PC-9 (cell line): Measurements from ENCODE around the gene ZNRD2.

Experiments used
- EZH2 ChIP-seq: fragments of 200-600 bp; sonication (generic); IDR thresholded peaks from 2 replicates; pipeline ENCODE4 v1.8.0; 2017; ENCODE audit warnings: antibody characterized with exemption, low read depth
- TF ChIP-seq, protein P1 (sequence below): fragments of 200-600 bp; sonication (generic); conservative IDR thresholded peaks from 2 replicates; pipeline ENCODE4 v1.6.1; 2017; ENCODE audit warnings: mixed run types, antibody characterized with exemption, mild to moderate bottlenecking, moderate library complexity

DNA sequence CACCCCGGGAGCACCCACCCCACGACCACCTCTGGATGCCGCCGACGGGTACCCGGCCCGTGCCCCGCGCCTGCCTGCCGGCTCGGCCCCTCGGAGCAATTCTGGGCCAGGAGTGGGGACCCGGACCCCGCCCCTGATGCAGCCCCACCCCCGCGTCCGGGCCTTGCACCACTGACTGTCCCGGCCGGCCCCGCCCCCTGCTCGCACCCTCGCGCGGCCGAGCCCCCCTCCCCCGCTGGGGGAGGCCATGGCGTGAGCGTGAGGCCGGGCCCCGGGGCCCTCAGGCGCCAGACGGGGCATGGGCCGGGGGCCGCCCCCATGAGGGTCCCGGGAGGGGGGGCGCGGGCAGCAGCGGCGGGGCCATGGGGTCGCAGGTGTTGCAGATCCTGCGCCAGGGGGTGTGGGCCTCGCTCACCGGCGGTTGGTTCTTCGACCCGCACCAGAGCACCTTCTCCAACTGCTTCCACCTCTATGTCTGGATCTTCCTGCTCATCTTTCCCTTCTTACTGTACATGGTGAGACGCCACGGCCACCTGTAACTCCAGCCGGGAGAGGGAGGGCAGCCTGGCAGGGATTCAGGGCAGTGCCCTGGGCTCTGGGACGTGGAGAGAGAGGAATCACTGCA lies 45.8 kb downstream of the ZNRD2 start:
- TF ChIP-seq, protein P1, sequence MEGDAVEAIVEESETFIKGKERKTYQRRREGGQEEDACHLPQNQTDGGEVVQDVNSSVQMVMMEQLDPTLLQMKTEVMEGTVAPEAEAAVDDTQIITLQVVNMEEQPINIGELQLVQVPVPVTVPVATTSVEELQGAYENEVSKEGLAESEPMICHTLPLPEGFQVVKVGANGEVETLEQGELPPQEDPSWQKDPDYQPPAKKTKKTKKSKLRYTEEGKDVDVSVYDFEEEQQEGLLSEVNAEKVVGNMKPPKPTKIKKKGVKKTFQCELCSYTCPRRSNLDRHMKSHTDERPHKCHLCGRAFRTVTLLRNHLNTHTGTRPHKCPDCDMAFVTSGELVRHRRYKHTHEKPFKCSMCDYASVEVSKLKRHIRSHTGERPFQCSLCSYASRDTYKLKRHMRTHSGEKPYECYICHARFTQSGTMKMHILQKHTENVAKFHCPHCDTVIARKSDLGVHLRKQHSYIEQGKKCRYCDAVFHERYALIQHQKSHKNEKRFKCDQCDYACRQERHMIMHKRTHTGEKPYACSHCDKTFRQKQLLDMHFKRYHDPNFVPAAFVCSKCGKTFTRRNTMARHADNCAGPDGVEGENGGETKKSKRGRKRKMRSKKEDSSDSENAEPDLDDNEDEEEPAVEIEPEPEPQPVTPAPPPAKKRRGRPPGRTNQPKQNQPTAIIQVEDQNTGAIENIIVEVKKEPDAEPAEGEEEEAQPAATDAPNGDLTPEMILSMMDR: no peak
- no peak for TF ChIP-seq EZH2
